Type B pancreatic cell (in vitro differentiated cells): Measurements from ENCODE around the gene MEGF6. TPM values are rescaled to one million over a fixed set of nuclear protein-coding genes. Genes with fewer than 3 reads are reported as not detected.

Experiments used
- DNase-seq: peaks from one replicate; pipeline ENCODE4 v3.0.0; 2021; ENCODE audit warnings: mixed read lengths; ENCODE audit not compliant: unreplicated experiment; ENCODE audit errors: extremely low spot score
- H3K27ac Mint-ChIP-seq: 2 replicates; pipeline ENCODE4 v1.8.0; 2021; ENCODE audit warnings: mild to moderate bottlenecking, mixed read lengths
- H3K27me3 Mint-ChIP-seq: 2 replicates; pipeline ENCODE4 v1.8.0; 2021; ENCODE audit warnings: mixed read lengths
- H3K36me3 Mint-ChIP-seq: 2 replicates; pipeline ENCODE4 v1.8.0; 2021; ENCODE audit warnings: mixed read lengths
- H3K4me1 Mint-ChIP-seq: one replicate; pipeline ENCODE4 v1.8.0; 2021; ENCODE audit warnings: mixed read lengths; ENCODE audit not compliant: unreplicated experiment
- H3K4me3 Mint-ChIP-seq: 2 replicates; pipeline ENCODE4 v1.8.0; 2021; ENCODE audit warnings: mild to moderate bottlenecking, mixed read lengths
- H3K9me3 Mint-ChIP-seq: 2 replicates; pipeline ENCODE4 v1.8.0; 2021; ENCODE audit warnings: mixed read lengths
- total RNA-seq: library from RNA; stranded (reverse); gene quantifications from 2 replicates; pipeline ENCODE4 v1.2.1, GENCODE V29; 2021; ENCODE audit warnings: low replicate concordance
- TF ChIP-seq, protein P1 (sequence below): fragments of 200-600 bp; sonication (generic); conservative IDR thresholded peaks from 2 replicates; pipeline ENCODE4 v1.5.0; 2021; ENCODE audit warnings: antibody characterized with exemption, mild to moderate bottlenecking

MEGF6 gene
- total RNA-seq, 1 donor from 2014 or later, result 61.7 TPM

DNA sequence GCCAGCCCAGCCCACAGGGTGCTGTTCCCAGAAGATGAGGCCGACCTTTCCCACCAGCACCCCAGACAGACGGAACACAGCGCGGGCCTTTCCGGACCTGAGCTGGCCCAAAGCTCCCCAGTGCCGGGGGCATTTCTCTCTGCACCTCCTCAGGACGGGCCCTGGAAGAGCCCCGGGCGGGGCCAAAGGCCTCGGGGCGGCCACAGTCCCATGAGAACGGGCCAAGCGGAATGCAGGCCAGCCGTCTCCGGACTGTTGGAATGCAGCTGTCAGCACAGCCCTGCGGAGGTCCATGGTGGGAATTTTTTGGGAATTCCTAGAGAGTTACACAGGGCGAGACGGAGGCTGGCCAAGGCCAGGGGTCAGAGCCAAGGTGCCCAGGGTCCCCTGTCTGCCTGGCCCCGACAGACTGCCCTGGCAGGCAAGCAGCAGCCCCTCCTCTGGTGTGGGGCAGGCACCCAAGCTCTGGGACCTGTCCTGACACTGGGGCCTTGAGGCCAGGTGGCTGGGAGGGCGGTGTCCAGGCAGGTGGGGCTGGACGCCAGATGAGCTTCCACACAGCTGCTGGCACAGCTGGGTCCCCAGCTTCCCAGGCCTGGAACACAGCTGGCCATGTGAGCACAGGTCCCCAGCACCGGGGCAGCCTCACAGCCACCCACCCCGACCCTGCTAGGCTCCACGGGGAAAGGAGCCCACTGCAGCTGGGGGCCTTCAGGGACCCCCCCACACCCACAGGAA lies 63.0 kb downstream of the MEGF6 start:
- H3K27me3 Mint-ChIP-seq, result no peaks in the 10 kb centered on the region
- DNase-seq, result no peak
- TF ChIP-seq, protein P1, sequence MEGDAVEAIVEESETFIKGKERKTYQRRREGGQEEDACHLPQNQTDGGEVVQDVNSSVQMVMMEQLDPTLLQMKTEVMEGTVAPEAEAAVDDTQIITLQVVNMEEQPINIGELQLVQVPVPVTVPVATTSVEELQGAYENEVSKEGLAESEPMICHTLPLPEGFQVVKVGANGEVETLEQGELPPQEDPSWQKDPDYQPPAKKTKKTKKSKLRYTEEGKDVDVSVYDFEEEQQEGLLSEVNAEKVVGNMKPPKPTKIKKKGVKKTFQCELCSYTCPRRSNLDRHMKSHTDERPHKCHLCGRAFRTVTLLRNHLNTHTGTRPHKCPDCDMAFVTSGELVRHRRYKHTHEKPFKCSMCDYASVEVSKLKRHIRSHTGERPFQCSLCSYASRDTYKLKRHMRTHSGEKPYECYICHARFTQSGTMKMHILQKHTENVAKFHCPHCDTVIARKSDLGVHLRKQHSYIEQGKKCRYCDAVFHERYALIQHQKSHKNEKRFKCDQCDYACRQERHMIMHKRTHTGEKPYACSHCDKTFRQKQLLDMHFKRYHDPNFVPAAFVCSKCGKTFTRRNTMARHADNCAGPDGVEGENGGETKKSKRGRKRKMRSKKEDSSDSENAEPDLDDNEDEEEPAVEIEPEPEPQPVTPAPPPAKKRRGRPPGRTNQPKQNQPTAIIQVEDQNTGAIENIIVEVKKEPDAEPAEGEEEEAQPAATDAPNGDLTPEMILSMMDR, result no peak
- H3K4me1 Mint-ChIP-seq, result peaks cover 5% of the 10 kb centered on the region
- H3K27ac Mint-ChIP-seq, result no peak overlapping the region
- no peak overlapping the region for H3K4me3 Mint-ChIP-seq
- H3K36me3 Mint-ChIP-seq, result no peaks in the 10 kb centered on the region
- no peaks in the 10 kb centered on the region for H3K9me3 Mint-ChIP-seq

DNA sequence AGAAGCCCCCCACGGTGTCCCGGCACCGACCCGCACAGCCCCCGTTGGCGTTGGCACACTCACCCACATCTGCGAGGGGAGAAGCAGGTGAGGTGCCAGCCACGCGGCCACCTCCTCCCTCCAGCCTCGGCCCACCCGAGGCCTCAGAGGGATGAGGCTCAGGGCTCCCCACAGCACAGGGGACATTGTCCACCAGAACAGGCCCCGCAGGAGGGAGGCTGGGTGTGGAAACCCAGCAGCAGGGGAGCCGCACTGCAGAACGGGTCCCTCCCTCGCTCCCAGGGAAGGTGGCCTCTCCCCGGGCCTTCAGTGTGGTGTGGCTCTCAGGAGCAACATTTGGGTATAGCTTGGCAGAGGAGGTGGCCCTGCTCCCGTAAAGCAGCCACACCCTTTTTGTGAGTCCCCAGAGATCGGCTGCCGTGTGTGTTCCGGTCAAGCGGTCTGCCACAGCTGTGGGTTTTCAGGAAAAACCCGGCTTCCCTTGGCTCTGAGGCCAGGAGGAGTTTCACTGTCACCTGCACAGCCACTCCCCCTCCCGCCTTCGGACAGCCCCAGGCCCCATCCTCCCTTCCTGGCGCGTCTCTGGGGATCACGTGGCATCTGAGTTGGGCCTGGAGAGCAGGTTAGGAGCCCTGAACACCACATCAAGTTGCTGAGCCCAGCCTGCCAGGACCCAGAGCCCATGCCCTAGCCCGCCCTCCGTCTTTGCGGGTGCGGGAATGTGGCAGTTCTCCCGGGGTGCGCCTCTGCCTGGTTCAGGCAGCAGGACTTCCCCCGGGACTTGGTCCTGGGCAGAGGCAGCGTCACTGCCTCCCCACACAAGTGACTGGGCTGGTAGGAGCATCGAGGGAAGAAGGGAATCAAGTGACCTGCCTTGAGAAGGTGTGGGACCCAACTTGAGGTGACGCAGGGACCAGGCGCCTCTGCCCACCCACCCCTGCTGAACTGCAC lies 64.0 kb downstream of the MEGF6 start:
- no peaks in the 10 kb centered on the region for H3K36me3 Mint-ChIP-seq
- TF ChIP-seq, protein P1, result no peak
- H3K4me1 Mint-ChIP-seq, result peaks cover 5% of the 10 kb centered on the region
- no peak for DNase-seq
- H3K27me3 Mint-ChIP-seq, result no peaks in the 10 kb centered on the region
- H3K9me3 Mint-ChIP-seq, result no peaks in the 10 kb centered on the region
- H3K4me3 Mint-ChIP-seq, result no peak overlapping the region
- no peak overlapping the region for H3K27ac Mint-ChIP-seq

DNA sequence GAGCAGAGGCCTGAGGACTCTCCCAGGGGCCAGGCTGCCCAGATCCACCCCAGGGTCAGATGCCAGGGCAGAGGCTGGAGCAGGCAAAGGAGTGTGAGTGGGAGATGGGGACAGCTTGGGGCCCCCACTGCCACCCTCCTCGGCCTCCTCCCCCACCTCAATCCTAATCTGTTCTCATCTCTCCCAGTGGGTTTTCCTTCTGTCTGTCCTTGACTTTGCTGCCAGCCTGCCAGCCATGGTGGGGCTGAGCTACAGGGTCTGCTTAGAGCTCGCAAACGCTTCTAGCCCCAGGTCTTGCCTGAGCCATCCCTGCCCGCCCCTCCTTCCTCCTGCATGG lies 65.3 kb downstream of the MEGF6 start:
- no peak overlapping the region for H3K27ac Mint-ChIP-seq
- no peaks in the 10 kb centered on the region for H3K9me3 Mint-ChIP-seq
- TF ChIP-seq, protein P1, result no peak
- H3K4me1 Mint-ChIP-seq, result peaks cover 5% of the 10 kb centered on the region
- H3K27me3 Mint-ChIP-seq, result no peaks in the 10 kb centered on the region
- no peaks in the 10 kb centered on the region for H3K36me3 Mint-ChIP-seq
- no peak overlapping the region for H3K4me3 Mint-ChIP-seq
- DNase-seq, result no peak

DNA sequence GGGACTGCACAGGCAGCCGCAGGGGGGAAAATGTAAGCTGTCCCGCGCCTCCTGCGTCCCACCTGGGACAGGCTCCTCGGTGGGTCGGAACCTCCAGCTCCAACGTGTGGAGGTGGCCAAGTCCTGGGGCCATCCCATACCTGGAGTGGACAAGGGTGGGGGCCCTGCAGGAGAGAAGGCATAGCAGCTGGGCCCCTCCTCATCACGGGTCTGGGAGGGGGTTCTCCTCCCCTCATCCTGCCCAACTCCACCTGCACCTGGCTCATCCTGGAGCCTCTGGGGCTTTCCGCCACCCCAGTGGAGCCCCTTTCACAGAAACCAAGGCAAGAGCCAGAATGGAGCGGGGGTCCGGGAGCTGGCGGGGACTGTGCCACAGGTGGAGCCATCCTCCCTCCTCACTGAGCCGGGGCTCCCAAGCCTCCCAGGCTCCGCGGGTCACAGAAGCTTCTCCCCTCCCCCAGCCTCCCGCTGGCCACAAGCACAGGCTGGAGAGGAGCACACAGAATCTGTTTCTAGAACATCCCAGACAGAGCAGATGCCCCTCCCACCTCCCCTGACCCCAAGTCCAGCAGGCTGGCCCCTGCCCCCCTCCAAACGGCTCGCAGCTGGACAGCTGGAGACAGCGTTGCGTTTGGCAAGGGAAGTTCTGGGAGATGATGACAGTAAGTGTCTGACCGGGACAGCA lies 65.8 kb downstream of the MEGF6 start:
- DNase-seq, result no peak

More for the DNA sequence above, 65.8 kb downstream of the MEGF6 start:
- TF ChIP-seq, protein P1, result no peak
- no peak overlapping the region for H3K27ac Mint-ChIP-seq
- no peaks in the 10 kb centered on the region for H3K27me3 Mint-ChIP-seq
- no peaks in the 10 kb centered on the region for H3K36me3 Mint-ChIP-seq
- peaks cover 5% of the 10 kb centered on the region for H3K4me1 Mint-ChIP-seq
- H3K4me3 Mint-ChIP-seq, result no peak overlapping the region
- no peaks in the 10 kb centered on the region for H3K9me3 Mint-ChIP-seq
